Lung (tissue), 5 donors: ENCODE results near the gene TSEN2. TPM values are rescaled to one million over a fixed set of nuclear protein-coding genes. Genes with fewer than 3 reads are reported as not detected.

ENCODE experiments used
- polyA plus RNA-seq, 2 donors: library from polyadenylated mRNA; stranded (reverse); fragments of 200-250 nt; gene quantifications; one replicate each; pipeline ENCODE4 v1.2.1, GENCODE V29; 2013
- small RNA-seq: library from RNA; depleted of rRNA; stranded (forward); fragments of <200 nt; gene quantifications from one replicate; pipeline ENCODE3, GENCODE V24; 2014; ENCODE audit warnings: low replicate concordance
- total RNA-seq, 2 donors: library from RNA; depleted of rRNA in 1 of 2; stranded (reverse); fragments of >200 nt in 1 of 2; gene quantifications; one replicate each; pipeline ENCODE4 v1.2.1, GENCODE V29; 2014 to 2021
- donor health status: Bipolar disorder and iron deficiency.
- donor health status: healthy.
- donor health status: DM: yes; HTN: yes; CAD: no.

Gene TSEN2
- total and polyA plus RNA-seq, 4 donors: 9.0 to 16.7 (median 15.6) TPM

Small RNA genes lying within 50 kb of the gene (small RNA-seq; reads per million reads assigned to genes)
- gene RF00017: not detected
- gene RNA5SP123: not detected
- gene RNU6-377P: not detected

Other genes with a start within 250 kb of the TSEN2 start
- 10 to 100 TPM in 1 of 2 donors, 1 to 10 TPM in 1; 8.3 to 41.4 TPM for gene PPARG, start 195.4 kb upstream of the TSEN2 start, total RNA-seq
- gene PPARG, start 195.4 kb upstream of the TSEN2 start, polyA plus RNA-seq: 10 to 100 TPM; 21.4 to 31.1 TPM
- gene MKRN2OS, start 61.0 kb downstream of the TSEN2 start, total RNA-seq: 1 to 10 TPM in 1 of 2 donors, not detected in 1; 1.1 TPM
- gene MKRN2OS, start 61.0 kb downstream of the TSEN2 start, polyA plus RNA-seq: 1 to 10 TPM in 1 of 2 donors, under 1 TPM in 1; 0.62 to 1.3 TPM
- gene MKRN2, start 72.6 kb downstream of the TSEN2 start, total RNA-seq: 10 to 100 TPM; 26.4 to 30.8 TPM
- gene MKRN2, start 72.6 kb downstream of the TSEN2 start, polyA plus RNA-seq: 10 to 100 TPM; 15.7 to 20.2 TPM
- gene RAF1, start 179.6 kb downstream of the TSEN2 start, total RNA-seq: 100 to 1,000 TPM in 1 of 2 donors, 10 to 100 TPM in 1; 86.7 to 182 TPM
- 10 to 100 TPM; 41.4 to 74.2 TPM for gene RAF1, start 179.6 kb downstream of the TSEN2 start, polyA plus RNA-seq